K562 (cell line): Measurements from ENCODE around the gene CDC14A. TPM values are rescaled to one million over a fixed set of nuclear protein-coding genes. Genes with fewer than 3 reads are reported as not detected.

Experiments used
- ATAC-seq: fragments of 200-7000 bp; cut with Tn5 transposase; 3 replicates; pipeline ENCODE4 v1.9.1; 2020; ENCODE audit warnings: moderate library complexity
- BruUV-seq: library from RNA; stranded (reverse); fragments of 400-500 nt; replicated peaks from 2 replicates; lab custom pipeline; 2021; lab: Mats Ljungman, UMichigan
- CTCF ChIA-PET: fragments of 300-600 bp; formaldehyde crosslinking; extraction: SDS; loops from one replicate; lab custom pipeline; 2021; ENCODE audit warnings: low intra/inter-chr PET ratio; lab: Yijun Ruan, JAX
- POLR2A ChIA-PET: fragments of 300-600, 350-650 bp; sonication (Branson Sonifier 250); formaldehyde crosslinking; extraction: SDS; loops from one replicate; lab custom pipeline; 2021; ENCODE audit warnings: antibody characterized with exemption, inconsistent platforms; lab: Yijun Ruan, JAX
- DNase-seq, 4 experiments: peaks; one replicate each; pipeline versions ENCODE4 v3.0.0 to v3.0.0-alpha.2; 2011 to 2018; ENCODE audit warnings: low spot score in 3 of 4, mixed read lengths in 3 of 4; ENCODE audit errors: extremely low read depth in 1 of 4
- FAIRE-seq: peaks from 2 replicates; lab custom pipeline; 2011; peaks lifted over from hg19 to GRCh38; lab: Jason Lieb, UNC
- H2AFZ ChIP-seq: 2 replicates; pipeline ENCODE4 v1.6.0; 2011; ENCODE audit warnings: low read depth, low read length, control low read depth, inconsistent platforms
- H3K27ac ChIP-seq: fragments of 200-600 bp; 3 replicates; pipeline ENCODE4 v1.8.0; 2011; ENCODE audit warnings: low read depth, mild to moderate bottlenecking, control low read depth, inconsistent platforms, low read length, moderate library complexity, mixed read lengths; ENCODE audit errors: extremely low read depth
- H3K27me3 ChIP-seq, 2 experiments: fragments of 300-600 bp in 1 of 2; 2 replicates in 1 of 2; 3 replicates in 1 of 2; pipeline versions ENCODE4 v1.6.0 to v1.8.0; 2011; ENCODE audit warnings: inconsistent platforms in 2 of 2, low read length in 2 of 2, mild to moderate bottlenecking in 1 of 2, mixed read lengths in 1 of 2, moderate library complexity in 1 of 2; ENCODE audit not compliant: control insufficient read depth in 2 of 2, insufficient read depth in 2 of 2
- H3K36me3 ChIP-seq: fragments of 300-600 bp; 3 replicates; pipeline ENCODE4 v1.8.0; 2011; ENCODE audit warnings: mild to moderate bottlenecking, low read length, inconsistent platforms; ENCODE audit not compliant: control insufficient read depth, insufficient read depth
- H3K4me1 ChIP-seq, 2 experiments: fragments of 200-600 bp in 1 of 2; replicated peaks in 1 of 2; 2 replicates in 1 of 2; 3 replicates in 1 of 2; pipeline versions ENCODE4 v1.5.1 to v1.8.0; 2011; ENCODE audit warnings: inconsistent platforms in 2 of 2, low read length in 2 of 2, mild to moderate bottlenecking in 1 of 2, mixed read lengths in 1 of 2, moderate library complexity in 1 of 2; ENCODE audit not compliant: control insufficient read depth in 2 of 2, insufficient read depth in 2 of 2
- H3K4me2 ChIP-seq: 2 replicates; pipeline ENCODE4 v1.6.1; 2011; ENCODE audit warnings: low read length, control low read depth, inconsistent platforms, mixed read lengths; ENCODE audit not compliant: insufficient read depth
- H3K4me3 ChIP-seq: fragments of 200-600 bp; sonication (generic), shearing (Covaris generic); 2 replicates; pipeline ENCODE4 v1.5.1; 2016; ENCODE audit warnings: control low read depth, inconsistent platforms
- H3K79me2 ChIP-seq: fragments of 200-600 bp; 3 replicates; pipeline ENCODE4 v1.8.0; 2011; ENCODE audit warnings: low read length, inconsistent platforms; ENCODE audit not compliant: control insufficient read depth, insufficient read depth
- H3K9ac ChIP-seq, 2 experiments: 2 replicates each; pipeline versions ENCODE4 v1.6.0 to v1.6.1; 2011; ENCODE audit warnings: low read depth in 2 of 2, low read length in 2 of 2, control low read depth in 1 of 2, inconsistent platforms in 1 of 2, mild to moderate bottlenecking in 1 of 2, mixed read lengths in 1 of 2; ENCODE audit not compliant: insufficient read depth in 1 of 2
- H3K9me1 ChIP-seq: one replicate; pipeline ENCODE4 v1.6.0; 2011; ENCODE audit warnings: inconsistent platforms, mild to moderate bottlenecking, low read length, moderate library complexity; ENCODE audit not compliant: control insufficient read depth, insufficient read depth
- H3K9me3 ChIP-seq: replicated peaks from 2 replicates; pipeline ENCODE4 v1.5.1; 2011; ENCODE audit warnings: low read depth, low read length, inconsistent platforms; ENCODE audit not compliant: control insufficient read depth, insufficient read depth
- H4K20me1 ChIP-seq: replicated peaks from 2 replicates; pipeline ENCODE4 v1.6.1; 2011; ENCODE audit warnings: low read length, inconsistent platforms, mixed read lengths; ENCODE audit not compliant: control insufficient read depth, insufficient read depth
- BDP1 ChIP-seq: IDR thresholded peaks from 3 replicates; pipeline ENCODE4 v1.6.1; 2011; ENCODE audit not compliant: insufficient read length, insufficient read depth
- CTCFL ChIP-seq: IDR thresholded peaks from 2 replicates; pipeline ENCODE4 v1.6.1; 2011; ENCODE audit warnings: borderline replicate concordance, low read depth, mild to moderate bottlenecking, moderate library complexity, low read length; ENCODE audit not compliant: insufficient read depth, poor library complexity, severe bottlenecking
- ESRRB ChIP-seq: fragments of 250-450 bp; sonication (Bioruptor Pico); IDR thresholded peaks from 2 replicates; pipeline ENCODE4 v1.5.0; 2020; ENCODE audit warnings: mild to moderate bottlenecking, moderate library complexity, borderline replicate concordance
- FOXM1 ChIP-seq, 2 experiments: fragments of 450-650 bp in 1 of 2; sonication (generic) in 1 of 2; formaldehyde crosslinking in 1 of 2; IDR thresholded peaks; 2 replicates each; pipeline versions ENCODE4 v1.6.1 to v1.9.0; 2017 to 2022; ENCODE audit warnings: low read depth in 2 of 2, mild to moderate bottlenecking in 2 of 2, missing genetic modification reagents in 1 of 2, moderate library complexity in 1 of 2
- HNRNPK ChIP-seq: fragments of 200-400 bp; formaldehyde crosslinking; IDR thresholded peaks from one replicate; pipeline ENCODE4 v1.6.1; 2018; ENCODE audit warnings: mild to moderate bottlenecking, low read depth, low read length; ENCODE audit not compliant: poor library complexity, severe bottlenecking
- MCM2 ChIP-seq: fragments of 450-650 bp; IDR thresholded peaks from 2 replicates; pipeline ENCODE4 v1.6.1; 2017; ENCODE audit warnings: low read depth, mild to moderate bottlenecking
- NFE2 ChIP-seq: IDR thresholded peaks from 2 replicates; pipeline ENCODE4 v1.6.1; 2014; ENCODE audit warnings: antibody characterized with exemption, low read depth
- OTX1 ChIP-seq: fragments of 450-650 bp; formaldehyde crosslinking; IDR thresholded peaks from 2 replicates; pipeline ENCODE4 v1.4.0; 2022; ENCODE audit warnings: mild to moderate bottlenecking
- RBM15 ChIP-seq: fragments of 200-400 bp; formaldehyde crosslinking; IDR thresholded peaks from 2 replicates; pipeline ENCODE4 v1.6.1; 2018; ENCODE audit warnings: mild to moderate bottlenecking, low read length, moderate library complexity; ENCODE audit not compliant: insufficient read depth
- SMC3 ChIP-seq: conservative IDR thresholded peaks from 2 replicates; pipeline ENCODE4 v1.6.1; 2011; ENCODE audit warnings: low read depth, low read length, improper control_type of control experiment; ENCODE audit not compliant: insufficient read depth
- ZBTB34 ChIP-seq: fragments of 250-450 bp; sonication (Bioruptor Pico); IDR thresholded peaks from 2 replicates; pipeline ENCODE4 v1.8.0; 2021; ENCODE audit warnings: mild to moderate bottlenecking, moderate library complexity
- ZNF609 ChIP-seq: sonication (generic); formaldehyde crosslinking; IDR thresholded peaks from 2 replicates; pipeline ENCODE4 v1.8.1; 2023; ENCODE audit warnings: missing genetic modification reagents, mild to moderate bottlenecking, borderline replicate concordance
- WGBS: fragments of 100-300 bp; shearing (Covaris generic); methylation state at CpG from one replicate; pipeline ENCODE4 v1.1.6; 2016; ENCODE audit warnings: low coverage, mixed read lengths; ENCODE audit not compliant: insufficient coverage; ENCODE audit errors: missing lambda C conversion rate; 5-methylcytosine and 5-hydroxymethylcytosine counted together
- in situ Hi-C: fragments of 300-500 bp; cut with MboI; formaldehyde crosslinking; loops from 4 replicates; pipeline ENCODE4 v1.15.0; 2018; ENCODE audit warnings: inconsistent platforms, mixed read lengths
- intact Hi-C: fragments of 100-400 bp; cut with micrococcal nuclease; formaldehyde crosslinking; loops from 2 replicates; pipeline ENCODE4 v1.14.2; 2022
- polyA plus RNA-seq, 8 experiments: library from polyadenylated mRNA; depleted of rRNA in 4 of 8; stranded (reverse) in 5 of 8; unstranded in 3 of 8; fragments of >200 nt; fragmentation: Nextera tagmentation in 2 of 8; fragmentation: Illumina TruSeq in 1 of 8; extraction: Ambion mirVana in 2 of 8; extraction: Trizol in 1 of 8; gene quantifications; 2 replicates each; pipeline versions ENCODE4 v1.2.1 to v1.2.3, GENCODE V29; 2011 to 2014; ENCODE audit warnings: inconsistent platforms in 1 of 8, missing spikeins in 1 of 8
- total RNA-seq, 7 experiments: library from RNA; depleted of rRNA in 6 of 7; stranded (reverse); fragments of >200 nt in 6 of 7; fragmentation: Illumina TruSeq in 2 of 7; extraction: Trizol in 2 of 7; gene quantifications; 2 replicates each; pipeline versions ENCODE4 v1.2.1 to v1.2.3, GENCODE V29; 2011 to 2021; ENCODE audit warnings: low replicate concordance in 1 of 7

CDC14A gene
- total and polyA plus RNA-seq, 9 of the 15 experiments (the other 6 are each of a cell fraction or from before 2014, with no cell fraction given): 17.0 to 74.3 (median 33.4) TPM

- BruUV-seq: no TSS peak
- DNase-seq (no peak), ATAC-seq (no peak), FAIRE-seq (no peak)
- no peak overlapping the region for H3K9ac ChIP-seq
- H2AFZ ChIP-seq: no peak overlapping the region
- H3K9me1 ChIP-seq: no peaks in the 10 kb centered on the region
- in situ Hi-C loops: no loop called here
- intact Hi-C loops: no loop called here
- no peaks in the 10 kb centered on the region for H3K27me3 ChIP-seq
- H4K20me1 ChIP-seq: no peaks in the 10 kb centered on the region
- peaks cover 24% of the 10 kb centered on the region; the same call in 2 of the 3 replicates for H3K79me2 ChIP-seq
- H3K4me1 ChIP-seq: peaks cover 0 to 6% of the 10 kb centered on the region in 2 experiments; a peak in 3 of 5 replicates
- no peaks in the 10 kb centered on the region for H3K9me3 ChIP-seq
- H3K4me2 ChIP-seq: no peak overlapping the region
- ChIA-PET POLR2A (no interaction called here), CTCF (no interaction called here)
- H3K27ac ChIP-seq: no peak overlapping the region
- peaks cover 87% of the 10 kb centered on the region for H3K36me3 ChIP-seq
- no peak overlapping the region for H3K4me3 ChIP-seq
- 93% methylated on average over 4 of the region's 4 CpGs for WGBS
- no peak for TF ChIP-seq BDP1
- no peak for TF ChIP-seq MCM2
- TF ChIP-seq FOXM1 (IDR thresholded peaks at IDR 0.05; ENCODE audit: low read depth): no peak
- TF ChIP-seq FOXM1 (CRISPR knock-in tag; IDR thresholded peaks at IDR 0.05; ENCODE audit: low read depth): no peak
- TF ChIP-seq NFE2: no peak
- TF ChIP-seq CTCFL: no peak
- no peak for TF ChIP-seq ZNF609 (CRISPR knock-in tag)
- TF ChIP-seq ZBTB34 (CRISPR knock-in tag): no peak
- TF ChIP-seq SMC3: no peak
- no peak for TF ChIP-seq HNRNPK
- TF ChIP-seq ESRRB (CRISPR knock-in tag): no peak
- TF ChIP-seq RBM15: no peak
- TF ChIP-seq OTX1 (CRISPR knock-in tag): no peak
These were observed 108.9 kb downstream of the CDC14A start for GRCh38 chr1:100461222-100461621.
